Measurements from ENCODE around the gene PSME3. TPM values are rescaled to one million over a fixed set of nuclear protein-coding genes. Genes with fewer than 3 reads are reported as not detected.

Gene PSME3
- polyA plus RNA-seq, 4 donors, result 92.6 to 111 (median 99.4) TPM

Other genes starting within 250 kb of the PSME3 start
- gene RETREG3, start 224.0 kb upstream of the PSME3 start, polyA plus RNA-seq (ENCODE audit: insufficient read length in 4 of 4), result 10 to 100 TPM; 41.9 to 65.7 (median 51.1) TPM
- 10 to 100 TPM; 54.4 to 63.9 (median 55.8) TPM for gene TUBG1, start 223.7 kb upstream of the PSME3 start, polyA plus RNA-seq (ENCODE audit: insufficient read length in 4 of 4)
- 10 to 100 TPM; 19.4 to 42.2 (median 30.5) TPM for gene TUBG2, start 174.1 kb upstream of the PSME3 start, polyA plus RNA-seq (ENCODE audit: insufficient read length in 4 of 4)
- gene PLEKHH3, start 156.4 kb upstream of the PSME3 start, polyA plus RNA-seq (ENCODE audit: insufficient read length in 4 of 4), result 10 to 100 TPM; 12.3 to 23.0 (median 19.9) TPM
- gene CCR10, start 151.6 kb upstream of the PSME3 start, polyA plus RNA-seq (ENCODE audit: insufficient read length in 4 of 4), result 1 to 10 TPM in 3 of 4 donors, under 1 TPM in 1; 0.89 to 2.1 (median 1.5) TPM
- gene CNTNAP1, start 150.9 kb upstream of the PSME3 start, polyA plus RNA-seq (ENCODE audit: insufficient read length in 4 of 4), result 10 to 100 TPM in 1 of 4 donors, 1 to 10 TPM in 3; 8.1 to 11.1 (median 8.6) TPM
- gene EZH1, start 88.4 kb upstream of the PSME3 start, polyA plus RNA-seq (ENCODE audit: insufficient read length in 4 of 4), result 10 to 100 TPM; 32.5 to 65.2 (median 51.7) TPM
- gene RAMP2, start 72.2 kb upstream of the PSME3 start, polyA plus RNA-seq (ENCODE audit: insufficient read length in 4 of 4), result 100 to 1,000 TPM in 1 of 4 donors, 10 to 100 TPM in 3; 73.4 to 118 (median 93.3) TPM
- 100 to 1,000 TPM in 1 of 4 donors, 10 to 100 TPM in 3; 77.0 to 101 (median 93.4) TPM for gene VPS25, start 59.9 kb upstream of the PSME3 start, polyA plus RNA-seq (ENCODE audit: insufficient read length in 4 of 4)
- gene WNK4, start 52.8 kb upstream of the PSME3 start, polyA plus RNA-seq (ENCODE audit: insufficient read length in 4 of 4), result 10 to 100 TPM; 11.2 to 17.9 (median 12.7) TPM
- 100 to 1,000 TPM; 142 to 179 (median 160) TPM for gene COA3, start 34.7 kb upstream of the PSME3 start, polyA plus RNA-seq (ENCODE audit: insufficient read length in 4 of 4)
- 1 to 10 TPM in 3 of 4 donors, under 1 TPM in 1; 0.86 to 3.8 (median 2.1) TPM for gene CNTD1, start 34.5 kb upstream of the PSME3 start, polyA plus RNA-seq (ENCODE audit: insufficient read length in 4 of 4)
- 10 to 100 TPM; 68.8 to 86.1 (median 77.4) TPM for gene BECN1, start 9.1 kb upstream of the PSME3 start, polyA plus RNA-seq (ENCODE audit: insufficient read length in 4 of 4)
- gene AOC2, start 11.2 kb downstream of the PSME3 start, polyA plus RNA-seq (ENCODE audit: insufficient read length in 4 of 4), result 1 to 10 TPM in 2 of 4 donors, under 1 TPM in 2; 0.62 to 1.8 (median 1.4) TPM
- 1 to 10 TPM; 5.0 to 6.9 (median 5.5) TPM for gene AOC3, start 17.8 kb downstream of the PSME3 start, polyA plus RNA-seq (ENCODE audit: insufficient read length in 4 of 4)
- 1 to 10 TPM; 2.7 to 8.4 (median 5.7) TPM for gene G6PC1, start 67.4 kb downstream of the PSME3 start, polyA plus RNA-seq (ENCODE audit: insufficient read length in 4 of 4)
- gene AARSD1, start 131.1 kb downstream of the PSME3 start, polyA plus RNA-seq (ENCODE audit: insufficient read length in 4 of 4), result 10 to 100 TPM; 52.7 to 86.5 (median 65.3) TPM
- 1 to 10 TPM in 3 of 4 donors, under 1 TPM in 1; 0.87 to 3.3 (median 2.5) TPM for gene PTGES3L, start 146.7 kb downstream of the PSME3 start, polyA plus RNA-seq (ENCODE audit: insufficient read length in 4 of 4)
- 10 to 100 TPM; 15.3 to 18.6 (median 16.7) TPM for gene RUNDC1, start 147.2 kb downstream of the PSME3 start, polyA plus RNA-seq (ENCODE audit: insufficient read length in 4 of 4)
- 1,000 to 10,000 TPM; 1,262 to 1,711 (median 1,450) TPM for gene RPL27, start 165.0 kb downstream of the PSME3 start, polyA plus RNA-seq (ENCODE audit: insufficient read length in 4 of 4)
- gene IFI35, start 173.4 kb downstream of the PSME3 start, polyA plus RNA-seq (ENCODE audit: insufficient read length in 4 of 4), result 10 to 100 TPM in 3 of 4 donors, 1 to 10 TPM in 1; 9.9 to 12.5 (median 11.3) TPM
- gene VAT1, start 189.0 kb downstream of the PSME3 start, polyA plus RNA-seq (ENCODE audit: insufficient read length in 4 of 4), result 100 to 1,000 TPM; 115 to 133 (median 123) TPM
- 1 to 10 TPM; 2.7 to 3.8 (median 3.5) TPM for gene RND2, start 191.8 kb downstream of the PSME3 start, polyA plus RNA-seq (ENCODE audit: insufficient read length in 4 of 4)